Fibroblast of villous mesenchyme (primary cell): Measurements from ENCODE around the gene PARD6A. TPM values are rescaled to one million over a fixed set of nuclear protein-coding genes. Genes with fewer than 3 reads are reported as not detected.

ENCODE experiments used
- DNase-seq: peaks from one replicate; pipeline ENCODE4 v3.0.0-alpha.2; 2010; ENCODE audit warnings: low read depth
- H3K4me3 ChIP-seq: 2 replicates; pipeline ENCODE4 v1.5.1; 2011; ENCODE audit warnings: low read depth, mild to moderate bottlenecking, low read length
- CTCF ChIP-seq: IDR thresholded peaks from 2 replicates; pipeline ENCODE4 v1.5.1; 2012; ENCODE audit warnings: low read depth, mild to moderate bottlenecking, low read length; ENCODE audit not compliant: insufficient read depth
- total RNA-seq: library from RNA; depleted of rRNA; stranded (reverse); fragments of >200 nt; gene quantifications from 2 replicates; pipeline ENCODE4 v1.2.3, GENCODE V29; 2012

PARD6A gene
- total RNA-seq, 1 donor, result 2.6 TPM

- TF ChIP-seq CTCF, result no peak
These were observed 18.7 kb upstream of the PARD6A start for GRCh38 chr16:67641779-67642708.

DNA sequence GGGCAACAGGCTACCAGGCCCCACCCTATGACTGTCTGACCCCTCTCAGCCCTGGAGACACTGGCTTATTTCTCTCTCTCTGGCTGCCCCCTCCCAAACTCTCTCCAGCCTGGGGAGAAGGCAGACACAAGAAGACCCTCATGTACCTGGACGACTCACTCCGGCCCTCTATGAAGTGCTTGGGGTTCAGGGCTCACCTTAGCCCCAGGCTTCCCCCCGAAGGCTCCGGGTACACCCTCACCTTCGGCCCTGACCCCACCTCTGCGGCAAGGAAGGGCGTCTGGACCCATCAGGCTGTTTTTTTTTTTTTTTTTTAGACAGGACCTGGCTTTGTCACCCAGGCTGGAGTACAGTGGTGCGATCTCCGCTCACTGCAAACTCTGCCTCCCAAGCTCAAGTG lies 16.7 kb upstream of the PARD6A start:
- no peak for DNase-seq
- H3K4me3 ChIP-seq, result no peak overlapping the region
- TF ChIP-seq CTCF, result no peak

More at GRCh38 chr16:67641779-67642708, 18.7 kb upstream of the PARD6A start:
- peak; percentile 48 for DNase-seq
- H3K4me3 ChIP-seq, result no peak overlapping the region

DNA sequence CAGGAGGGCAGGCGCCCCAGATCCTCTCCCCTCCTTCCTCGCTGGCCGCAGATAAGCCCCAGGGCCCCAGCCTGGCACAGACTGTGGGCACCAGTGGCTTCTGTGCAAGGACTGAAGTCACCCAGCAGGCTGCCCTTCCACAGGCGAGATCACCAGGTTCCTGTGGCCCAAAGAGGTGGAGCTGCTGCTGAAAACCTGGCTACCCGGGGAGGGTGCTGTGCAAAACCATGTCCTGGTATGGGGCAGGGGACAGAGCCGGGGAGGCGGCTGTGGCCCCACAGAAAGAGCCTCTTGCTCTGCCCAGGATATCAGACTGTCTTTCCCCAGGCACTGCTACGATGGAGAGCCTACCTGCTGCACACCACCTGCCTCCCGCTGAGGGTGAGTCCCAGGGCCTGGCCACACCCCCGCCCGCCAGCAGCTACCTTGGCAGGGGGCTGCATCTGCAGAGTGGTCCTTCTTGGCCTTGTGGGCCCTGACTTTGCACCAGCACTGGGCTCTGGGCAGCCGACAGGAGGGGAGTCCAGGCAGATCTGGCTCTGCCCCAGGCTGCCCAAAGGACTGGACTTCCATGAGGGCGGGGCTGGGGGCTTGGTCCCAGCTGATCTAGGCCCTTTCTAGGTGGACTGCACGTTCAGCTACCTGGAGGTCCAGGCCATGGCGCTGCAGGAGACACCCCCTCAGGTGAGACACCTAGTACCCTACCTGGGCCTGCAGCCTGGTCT lies 15.2 kb upstream of the PARD6A start:
- no peak for TF ChIP-seq CTCF
- no peak for DNase-seq
- H3K4me3 ChIP-seq, result no peak overlapping the region

DNA sequence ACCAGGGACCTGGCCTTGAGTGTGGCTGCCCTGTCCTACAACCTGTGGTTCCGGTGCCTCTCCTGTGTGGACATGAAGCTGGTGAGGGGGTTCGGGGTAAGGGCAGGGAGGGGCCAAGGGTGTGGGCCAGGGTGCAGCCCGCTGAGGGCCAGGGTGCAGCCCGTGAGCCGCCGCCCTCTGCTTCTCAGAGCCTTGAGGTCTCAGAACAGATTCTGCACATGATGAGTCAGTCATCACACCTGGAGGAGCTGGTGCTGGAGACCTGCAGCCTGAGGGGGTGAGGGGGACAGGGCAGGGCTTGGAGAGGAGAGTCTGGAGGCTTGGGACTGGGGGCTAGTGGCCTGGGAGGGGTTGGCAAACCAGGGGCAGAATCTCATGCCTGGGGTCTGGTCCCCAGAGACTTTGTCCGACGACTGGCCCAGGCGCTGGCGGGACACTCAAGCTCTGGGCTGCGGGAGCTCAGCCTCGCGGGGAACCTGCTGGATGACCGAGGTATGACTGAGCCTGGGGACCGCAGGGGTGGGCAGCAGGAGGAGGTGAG lies 13.6 kb upstream of the PARD6A start:
- no peak for TF ChIP-seq CTCF
- DNase-seq, result no peak
- H3K4me3 ChIP-seq, result no peak overlapping the region

GRCh38 chr16:67647681-67648080 lies 13.1 kb upstream of the PARD6A start:
- no peak for DNase-seq
- H3K4me3 ChIP-seq, result no peak overlapping the region
- no peak for TF ChIP-seq CTCF

GRCh38 chr16:67648088-67648763 lies 12.5 kb upstream of the PARD6A start:
- H3K4me3 ChIP-seq, result no peak overlapping the region
- no peak for DNase-seq
- TF ChIP-seq CTCF, result no peak
